ENCODE results near the gene C1QTNF3.
A peak's percentile ranks its signal among the peaks of the same experiment; 100 is the strongest.
"Not testable (repeated sequence)": the region's sequence is repeated elsewhere in the genome, so short reads cannot be mapped to it uniquely, and the experiment has no call there.

The C1QTNF3 gene

GRCh38 chr5:34017254-34017653, 25.8 kb downstream of the C1QTNF3 start:
- no peak for DNase-seq

GRCh38 chr5:34016750-34017149, 26.3 kb downstream of the C1QTNF3 start:
- no peak for DNase-seq

- no peak for DNase-seq
These were observed 26.8 kb downstream of the C1QTNF3 start for GRCh38 chr5:34016222-34016621.

- DNase-seq, result no peak
These were observed 27.7 kb downstream of the C1QTNF3 start for GRCh38 chr5:34015120-34015822.

GRCh38 chr5:34014626-34015025, 28.4 kb downstream of the C1QTNF3 start:
- DNase-seq, result no peak

GRCh38 chr5:34013547-34013946, 29.5 kb downstream of the C1QTNF3 start:
- DNase-seq, result no peak

- no peak for DNase-seq
These were observed 30.2 kb downstream of the C1QTNF3 start for GRCh38 chr5:34012791-34013190.

- no peak for DNase-seq
These were observed 31.5 kb downstream of the C1QTNF3 start for GRCh38 chr5:34011536-34011935.

GRCh38 chr5:34010146-34010545, 32.9 kb downstream of the C1QTNF3 start:
- not testable (repeated sequence) for DNase-seq

GRCh38 chr5:34009610-34010009, 33.4 kb downstream of the C1QTNF3 start:
- DNase-seq, result no peak

- no peak for DNase-seq
These were observed 34.2 kb downstream of the C1QTNF3 start for GRCh38 chr5:34008802-34009201.

- peak; percentile 95 for DNase-seq
These were observed 35.1 kb downstream of the C1QTNF3 start, which contains the start of gene AMACR for GRCh38 chr5:34007621-34008600. AMACR (minus strand) TSS chr5:34008050; CDS start chr5:34008019, 31 bp downstream.

GRCh38 chr5:34007201-34007620, 35.8 kb downstream of the C1QTNF3 start:
- no peak for DNase-seq

GRCh38 chr5:34005681-34006080, 37.3 kb downstream of the C1QTNF3 start:
- no peak for DNase-seq

GRCh38 chr5:34005211-34005610, 37.8 kb downstream of the C1QTNF3 start:
- DNase-seq, result no peak

GRCh38 chr5:34003941-34004340, 39.1 kb downstream of the C1QTNF3 start:
- no peak for DNase-seq

- no peak for DNase-seq
These were observed 40.2 kb downstream of the C1QTNF3 start for GRCh38 chr5:34002629-34003328.

- no peak for DNase-seq
These were observed 41.7 kb downstream of the C1QTNF3 start for GRCh38 chr5:34001241-34001841.

- DNase-seq, result no peak
These were observed 43.0 kb downstream of the C1QTNF3 start for GRCh38 chr5:33999978-34000377.

- DNase-seq, result no peak
These were observed 45.6 kb downstream of the C1QTNF3 start for GRCh38 chr5:33997331-33997983.

- no peak for DNase-seq
These were observed 47.1 kb downstream of the C1QTNF3 start for GRCh38 chr5:33995865-33996264.

GRCh38 chr5:33994845-33995244, 48.2 kb downstream of the C1QTNF3 start:
- DNase-seq, result no peak

All from activated CD8-positive, alpha-beta memory T cell treated with anti-CD3 and anti-CD28 coated beads for 24 hours (primary cell).